Measurements from ENCODE around the gene PIP5KL1.

GRCh38 chr9:127974769-127975261, 44.2 kb upstream of the PIP5KL1 start:
- TF ChIP-seq CTCF (IDR thresholded peaks at IDR 0.05) (no peak), POLR2AphosphoS5 (IDR thresholded peaks at IDR 0.05) (no peak), POLR2A (IDR thresholded peaks at IDR 0.05) (no peak), EP300 (IDR thresholded peaks at IDR 0.05) (no peak)
